Measurements from ENCODE around the gene SEC61A1.
A peak's percentile ranks its signal among the peaks of the same experiment; 100 is the strongest.

The SEC61A1 gene

GRCh38 chr3:128077202-128077624, 25.0 kb downstream of the SEC61A1 start:
- TF ChIP-seq, protein P1, sequence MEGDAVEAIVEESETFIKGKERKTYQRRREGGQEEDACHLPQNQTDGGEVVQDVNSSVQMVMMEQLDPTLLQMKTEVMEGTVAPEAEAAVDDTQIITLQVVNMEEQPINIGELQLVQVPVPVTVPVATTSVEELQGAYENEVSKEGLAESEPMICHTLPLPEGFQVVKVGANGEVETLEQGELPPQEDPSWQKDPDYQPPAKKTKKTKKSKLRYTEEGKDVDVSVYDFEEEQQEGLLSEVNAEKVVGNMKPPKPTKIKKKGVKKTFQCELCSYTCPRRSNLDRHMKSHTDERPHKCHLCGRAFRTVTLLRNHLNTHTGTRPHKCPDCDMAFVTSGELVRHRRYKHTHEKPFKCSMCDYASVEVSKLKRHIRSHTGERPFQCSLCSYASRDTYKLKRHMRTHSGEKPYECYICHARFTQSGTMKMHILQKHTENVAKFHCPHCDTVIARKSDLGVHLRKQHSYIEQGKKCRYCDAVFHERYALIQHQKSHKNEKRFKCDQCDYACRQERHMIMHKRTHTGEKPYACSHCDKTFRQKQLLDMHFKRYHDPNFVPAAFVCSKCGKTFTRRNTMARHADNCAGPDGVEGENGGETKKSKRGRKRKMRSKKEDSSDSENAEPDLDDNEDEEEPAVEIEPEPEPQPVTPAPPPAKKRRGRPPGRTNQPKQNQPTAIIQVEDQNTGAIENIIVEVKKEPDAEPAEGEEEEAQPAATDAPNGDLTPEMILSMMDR (IDR thresholded peaks at IDR 0.05; ENCODE audit: low read depth, low read length): no peak
- DNase-seq: no peak
- Histone ChIP-seq H3K27ac (no peak overlapping the region), H3K27me3 (ENCODE audit: insufficient read depth, low read depth, severe bottlenecking) (no peaks in the 10 kb centered on the region), H3K9me3 (ENCODE audit: severe bottlenecking) (no peaks in the 10 kb centered on the region), H3K36me3 (peaks cover 33% of the 10 kb centered on the region), H3K4me3 (ENCODE audit: low read depth, low read length) (peak overlapping the region; percentile 47)

- Histone ChIP-seq H3K36me3 (peaks cover 33% of the 10 kb centered on the region), H3K27me3 (ENCODE audit: insufficient read depth, low read depth, severe bottlenecking) (no peaks in the 10 kb centered on the region), H3K9me3 (ENCODE audit: severe bottlenecking) (no peaks in the 10 kb centered on the region), H3K27ac (no peak overlapping the region), H3K4me3 (ENCODE audit: low read depth, low read length) (no peak overlapping the region)
- no peak for DNase-seq
- TF ChIP-seq, protein P1 (IDR thresholded peaks at IDR 0.05; ENCODE audit: low read depth, low read length): no peak
Measured at GRCh38 chr3:128077665-128078064, 25.4 kb downstream of the SEC61A1 start.

DNA sequence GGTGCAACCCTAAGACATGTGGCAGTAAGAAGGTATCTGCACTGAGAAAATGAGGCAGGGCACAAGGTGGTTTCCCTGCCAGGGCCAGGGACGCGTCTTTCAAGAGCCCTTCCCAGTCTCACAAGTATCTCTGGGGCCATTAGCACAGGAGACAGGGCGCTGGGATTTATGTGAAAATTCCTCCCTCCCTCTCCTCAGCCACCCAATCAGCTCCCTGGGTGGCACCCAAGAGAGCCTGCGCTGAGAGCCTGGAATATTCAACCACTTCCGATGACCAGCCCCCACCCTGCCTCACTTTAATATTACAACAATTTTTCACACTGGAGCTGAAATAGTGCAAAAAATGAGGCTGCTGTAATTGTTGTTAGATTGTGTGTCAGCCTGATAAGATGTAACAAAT, 26.1 kb downstream of the SEC61A1 start:
- Histone ChIP-seq H3K27ac (no peak overlapping the region), H3K4me3 (ENCODE audit: low read depth, low read length) (no peak overlapping the region), H3K36me3 (peaks cover 34% of the 10 kb centered on the region), H3K27me3 (ENCODE audit: insufficient read depth, low read depth, severe bottlenecking) (no peaks in the 10 kb centered on the region), H3K9me3 (ENCODE audit: severe bottlenecking) (no peaks in the 10 kb centered on the region)
- TF ChIP-seq, protein P1 (IDR thresholded peaks at IDR 0.05; ENCODE audit: low read depth, low read length): no peak
- no peak for DNase-seq

DNA sequence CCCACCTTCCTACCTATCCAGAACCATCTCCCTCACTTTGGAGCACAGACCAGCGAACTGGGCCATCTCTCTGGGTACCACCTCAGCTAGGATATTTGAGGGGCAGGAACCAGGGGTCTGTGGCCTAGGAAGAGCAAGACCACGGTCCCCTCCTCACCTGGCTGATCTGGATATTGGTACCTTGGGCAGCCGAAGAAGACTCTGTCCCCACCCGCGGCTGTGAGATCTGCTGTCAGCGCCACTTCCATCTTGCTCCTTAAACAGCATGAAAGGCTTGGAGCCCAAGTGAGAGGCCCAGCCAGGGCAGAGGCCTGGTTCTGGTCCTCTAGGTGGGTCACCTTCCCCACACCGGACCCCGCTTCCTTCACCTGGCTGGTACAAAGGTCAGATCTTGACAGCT, 26.6 kb downstream of the SEC61A1 start:
- no peaks in the 10 kb centered on the region for H3K9me3 ChIP-seq (ENCODE audit: severe bottlenecking)
- H3K36me3 ChIP-seq: peaks cover 28% of the 10 kb centered on the region
- H3K27ac ChIP-seq: no peak overlapping the region
- H3K4me3 ChIP-seq (ENCODE audit: low read depth, low read length): no peak overlapping the region
- no peaks in the 10 kb centered on the region for H3K27me3 ChIP-seq (ENCODE audit: insufficient read depth, low read depth, severe bottlenecking)
- DNase-seq: no peak
- TF ChIP-seq, protein P1 (IDR thresholded peaks at IDR 0.05; ENCODE audit: low read depth, low read length): no peak

DNA sequence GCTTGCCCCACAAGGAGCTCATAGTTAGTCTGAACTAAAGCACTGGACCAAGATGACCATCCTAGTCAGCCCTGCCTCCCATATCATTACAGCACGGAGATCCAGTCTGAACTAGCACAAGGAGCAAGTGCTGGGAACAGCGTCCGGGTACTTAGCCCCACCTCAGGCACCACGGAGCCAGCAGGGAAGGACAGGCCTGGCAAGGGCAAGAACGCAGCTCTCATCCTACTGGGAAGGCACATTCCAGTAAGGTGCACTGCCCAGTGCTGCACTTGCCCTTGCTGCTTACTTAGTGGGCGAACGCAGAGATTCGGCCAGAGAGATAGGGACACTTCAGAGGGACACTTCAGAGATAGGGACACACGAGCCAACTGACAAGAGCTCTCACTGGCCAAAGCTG, 27.6 kb downstream of the SEC61A1 start:
- Histone ChIP-seq H3K9me3 (ENCODE audit: severe bottlenecking) (no peaks in the 10 kb centered on the region), H3K36me3 (peaks cover 35% of the 10 kb centered on the region)
- TF ChIP-seq, protein P1 (IDR thresholded peaks at IDR 0.05; ENCODE audit: low read depth, low read length): no peak

DNA sequence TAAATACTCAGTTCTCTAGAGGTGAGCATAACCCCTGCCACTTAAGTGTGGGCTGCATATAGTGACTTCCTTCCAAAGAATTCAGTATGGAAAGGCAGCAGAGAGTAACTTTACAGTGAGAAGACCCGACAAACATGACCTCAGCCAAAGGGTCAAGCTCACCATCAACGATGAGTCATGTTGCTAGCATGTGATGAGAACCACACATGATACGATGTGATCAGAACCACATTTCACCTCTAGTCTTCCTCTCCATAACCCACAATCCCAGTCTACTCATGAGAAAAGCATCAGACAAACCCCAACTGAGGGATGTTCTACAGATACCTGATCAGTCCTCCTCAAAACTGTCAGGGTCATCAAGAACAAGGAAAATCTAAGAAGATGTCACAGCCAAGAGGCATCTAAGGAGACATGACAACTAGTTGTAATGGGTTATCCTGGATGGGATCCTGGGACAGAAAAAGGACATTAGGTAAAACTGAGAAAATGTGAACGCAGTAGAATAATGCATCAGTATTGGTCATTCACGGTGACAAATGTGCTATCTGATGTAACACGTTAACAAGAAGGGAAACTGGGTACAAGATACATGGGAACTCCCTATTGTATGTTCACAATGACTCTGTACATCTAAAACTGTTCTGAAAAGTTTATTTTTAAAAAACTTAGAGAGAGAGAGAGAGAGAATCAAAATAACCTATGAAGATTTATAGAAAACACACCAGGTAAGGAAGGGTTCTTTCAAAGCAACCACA, 28.3 kb downstream of the SEC61A1 start:
- H3K27ac ChIP-seq: no peak overlapping the region
- no peak for DNase-seq
- peaks cover 42% of the 10 kb centered on the region for H3K36me3 ChIP-seq
- no peaks in the 10 kb centered on the region for H3K27me3 ChIP-seq (ENCODE audit: insufficient read depth, low read depth, severe bottlenecking)
- TF ChIP-seq, protein P1 (IDR thresholded peaks at IDR 0.05; ENCODE audit: low read depth, low read length): no peak
- no peaks in the 10 kb centered on the region for H3K9me3 ChIP-seq (ENCODE audit: severe bottlenecking)
- no peak overlapping the region for H3K4me3 ChIP-seq (ENCODE audit: low read depth, low read length)

More for the DNA sequence above, 27.6 kb downstream of the SEC61A1 start:
- no peak for DNase-seq
- H3K27ac ChIP-seq: no peak overlapping the region
- no peak overlapping the region for H3K4me3 ChIP-seq (ENCODE audit: low read depth, low read length)
- no peaks in the 10 kb centered on the region for H3K27me3 ChIP-seq (ENCODE audit: insufficient read depth, low read depth, severe bottlenecking)

Measured in WERI-Rb-1 (cell line).